DOHH2 (cell line): Measurements from ENCODE around the gene TMEM106A.

Source experiments
- H3F3A ChIP-seq: fragments of 200-600 bp; sonication (generic), shearing (Covaris generic); 2 replicates; pipeline ENCODE4 v1.6.0; 2016; ENCODE audit warnings: antibody characterized with exemption, mild to moderate bottlenecking; ENCODE audit not compliant: control insufficient read depth, insufficient read depth
- H3K27ac ChIP-seq: fragments of 200-600 bp; sonication (generic); 2 replicates; pipeline ENCODE4 v1.5.1; 2014; ENCODE audit warnings: low read depth, mild to moderate bottlenecking, low read length, moderate library complexity
- H3K27me3 ChIP-seq: fragments of 200-600 bp; sonication (generic); 2 replicates; pipeline ENCODE4 v1.6.1; 2014; ENCODE audit warnings: mild to moderate bottlenecking, low read length, mixed read lengths; ENCODE audit not compliant: control insufficient read depth
- H3K36me3 ChIP-seq: fragments of 200-600 bp; sonication (generic); 2 replicates; pipeline ENCODE4 v1.6.1; 2014; ENCODE audit warnings: mild to moderate bottlenecking, low read length, moderate library complexity, mixed read lengths; ENCODE audit not compliant: control insufficient read depth
- H3K4me1 ChIP-seq: fragments of 200-600 bp; sonication (generic); 2 replicates; pipeline ENCODE4 v1.6.1; 2014; ENCODE audit warnings: mild to moderate bottlenecking, low read length, mixed read lengths; ENCODE audit not compliant: control insufficient read depth
- H3K4me2 ChIP-seq: fragments of 200-600 bp; sonication (generic); 2 replicates; pipeline ENCODE4 v1.6.0; 2014; ENCODE audit warnings: mild to moderate bottlenecking, low read length, moderate library complexity
- H3K4me3 ChIP-seq: fragments of 200-600 bp; sonication (generic); 2 replicates; pipeline ENCODE4 v1.5.1; 2014; ENCODE audit warnings: mild to moderate bottlenecking, low read length, mixed read lengths
- H3K79me2 ChIP-seq: fragments of 200-600 bp; sonication (generic); 2 replicates; pipeline ENCODE4 v1.6.1; 2014; ENCODE audit warnings: mild to moderate bottlenecking, low read length, mixed read lengths; ENCODE audit not compliant: control insufficient read depth
- H3K9me2 ChIP-seq: fragments of 200-600 bp; sonication (generic); replicated peaks from 2 replicates; pipeline ENCODE4 v1.6.1; 2014; ENCODE audit warnings: mild to moderate bottlenecking, low read length, mixed read lengths; ENCODE audit not compliant: control insufficient read depth
- H3K9me3 ChIP-seq: fragments of 200-600 bp; sonication (generic); 2 replicates; pipeline ENCODE4 v1.6.1; 2014; ENCODE audit warnings: antibody characterized with exemption, low read length, mixed read lengths; ENCODE audit not compliant: control insufficient read depth, insufficient read depth
- H4K20me1 ChIP-seq: fragments of 200-600 bp; sonication (generic); 2 replicates; pipeline ENCODE4 v1.6.0; 2014; ENCODE audit warnings: low read depth, mild to moderate bottlenecking, antibody characterized with exemption, low read length, moderate library complexity; ENCODE audit not compliant: control insufficient read depth, insufficient read depth
- CTCF ChIP-seq: fragments of 200-600 bp; sonication (generic); IDR thresholded peaks from one replicate; pipeline ENCODE4 v1.5.1; 2014; ENCODE audit warnings: antibody characterized with exemption, mild to moderate bottlenecking, low read depth, low read length; ENCODE audit not compliant: poor library complexity, severe bottlenecking
- EZH2phosphoT487 ChIP-seq: fragments of 200-600 bp; sonication (generic); IDR thresholded peaks from 2 replicates; pipeline ENCODE4 v1.6.1; 2017; ENCODE audit warnings: borderline replicate concordance, mild to moderate bottlenecking, antibody characterized with exemption, low read length, moderate library complexity, mixed read lengths

The TMEM106A gene

GRCh38 chr17:43170140-43170765 is 41.4 kb upstream of the TMEM106A start:
- Histone ChIP-seq H3K9me2 (no peaks in the 10 kb centered on the region), H3K4me3 (peak overlapping the region; percentile 87), H3K9me3 (no peaks in the 10 kb centered on the region), H3K27ac (peak overlapping the region; percentile 97), H3K36me3 (peaks cover 10% of the 10 kb centered on the region), H3K4me2 (peak overlapping the region; percentile 98), H3K27me3 (no peaks in the 10 kb centered on the region), H3K4me1 (peaks cover 29% of the 10 kb centered on the region), H3K79me2 (peaks cover 41% of the 10 kb centered on the region), H4K20me1 (no peaks in the 10 kb centered on the region), H3F3A (peaks cover 18% of the 10 kb centered on the region)
- TF ChIP-seq EZH2phosphoT487 (no peak), CTCF (no peak)

GRCh38 chr17:43170766-43171585 is 40.7 kb upstream of the TMEM106A start, which contains the start of gene NBR1:
NBR1 (plus strand) TSS chr17:43171214; CDS start chr17:43175800, 4,586 bp downstream.
- Histone ChIP-seq H3K36me3 (peaks cover 10% of the 10 kb centered on the region), H3K9me2 (no peaks in the 10 kb centered on the region), H3K4me2 (peak within 1 kb of the TSS; percentile 98), H3F3A (peaks cover 18% of the 10 kb centered on the region), H3K27ac (peak within 1 kb of the TSS; percentile 97), H4K20me1 (no peaks in the 10 kb centered on the region), H3K27me3 (no peaks in the 10 kb centered on the region), H3K4me3 (peak within 1 kb of the TSS; percentile 87), H3K79me2 (peaks cover 41% of the 10 kb centered on the region), H3K9me3 (no peaks in the 10 kb centered on the region), H3K4me1 (peaks cover 28% of the 10 kb centered on the region)
- TF ChIP-seq EZH2phosphoT487 = no peak
- TF ChIP-seq CTCF = peak; percentile 43

- H3K79me2 ChIP-seq = peaks cover 41% of the 10 kb centered on the region
- H3F3A ChIP-seq = peaks cover 18% of the 10 kb centered on the region
- peak overlapping the region; percentile 87 for H3K4me3 ChIP-seq
- H3K27ac ChIP-seq = peak overlapping the region; percentile 97
- no peaks in the 10 kb centered on the region for H3K9me3 ChIP-seq
- peaks cover 26% of the 10 kb centered on the region for H3K4me1 ChIP-seq
- H3K27me3 ChIP-seq = no peaks in the 10 kb centered on the region
- H3K36me3 ChIP-seq = peaks cover 10% of the 10 kb centered on the region
- TF ChIP-seq CTCF (peak; percentile 47), EZH2phosphoT487 (no peak)
- H3K4me2 ChIP-seq = peak overlapping the region; percentile 98
- H4K20me1 ChIP-seq = no peaks in the 10 kb centered on the region
- H3K9me2 ChIP-seq = no peaks in the 10 kb centered on the region
Measured at GRCh38 chr17:43171586-43172487, 39.8 kb upstream of the TMEM106A start.
